Astrocyte (in vitro differentiated cells and primary cell): ENCODE data around the gene PPP1R12C. TPM values are rescaled to one million over a fixed set of nuclear protein-coding genes. Genes with fewer than 3 reads are reported as not detected.
A peak's percentile ranks its signal among the peaks of the same experiment; 100 is the strongest.

ENCODE experiments used
- DNase-seq: peaks from one replicate; pipeline ENCODE4 v3.0.0-alpha.2; 2010; ENCODE audit warnings: low read depth
- FAIRE-seq: peaks from 2 replicates; lab custom pipeline; 2011; peaks lifted over from hg19 to GRCh38; lab: Jason Lieb, UNC
- H2AFZ ChIP-seq: 2 replicates; pipeline ENCODE4 v1.6.0; 2012; ENCODE audit warnings: low read depth, low read length, inconsistent platforms
- H3K27ac ChIP-seq: 2 replicates; pipeline ENCODE4 v1.5.1; 2011; ENCODE audit warnings: low read depth, low read length, inconsistent platforms
- H3K27me3 ChIP-seq: 2 replicates; pipeline ENCODE4 v1.6.0; 2011; ENCODE audit warnings: low read length, inconsistent platforms; ENCODE audit not compliant: insufficient read depth
- H3K36me3 ChIP-seq: 2 replicates; pipeline ENCODE4 v1.5.1; 2011; ENCODE audit warnings: low read length, inconsistent platforms; ENCODE audit not compliant: insufficient read depth
- H3K4me1 ChIP-seq: 2 replicates; pipeline ENCODE4 v1.5.1; 2011; ENCODE audit warnings: low read length, inconsistent platforms; ENCODE audit not compliant: insufficient read depth
- H3K4me2 ChIP-seq: 2 replicates; pipeline ENCODE4 v1.6.0; 2012; ENCODE audit warnings: low read length, inconsistent platforms
- H3K4me3 ChIP-seq: 2 replicates; pipeline ENCODE4 v1.5.1; 2011; ENCODE audit warnings: low read depth, mild to moderate bottlenecking, low read length, inconsistent platforms; ENCODE audit not compliant: insufficient read depth
- H3K79me2 ChIP-seq: 2 replicates; pipeline ENCODE4 v1.6.0; 2012; ENCODE audit warnings: mild to moderate bottlenecking, low read length, inconsistent platforms; ENCODE audit not compliant: insufficient read depth
- H3K9ac ChIP-seq: 2 replicates; pipeline ENCODE4 v1.6.0; 2012; ENCODE audit warnings: mild to moderate bottlenecking, low read length, inconsistent platforms
- H3K9me3 ChIP-seq: 2 replicates; pipeline ENCODE4 v1.5.1; 2012; ENCODE audit warnings: low read depth, mild to moderate bottlenecking, low read length, inconsistent platforms; ENCODE audit not compliant: insufficient read depth
- H4K20me1 ChIP-seq: 2 replicates; pipeline ENCODE4 v1.6.0; 2012; ENCODE audit warnings: low read length, inconsistent platforms; ENCODE audit not compliant: insufficient read depth
- H3K27ac Mint-ChIP-seq: one replicate; pipeline ENCODE4 v1.8.0; 2021; ENCODE audit warnings: mild to moderate bottlenecking, mixed read lengths; ENCODE audit not compliant: unreplicated experiment
- H3K27me3 Mint-ChIP-seq: one replicate; pipeline ENCODE4 v1.8.0; 2021; ENCODE audit warnings: low read depth, mixed read lengths; ENCODE audit not compliant: unreplicated experiment
- H3K36me3 Mint-ChIP-seq: one replicate; pipeline ENCODE4 v1.8.0; 2021; ENCODE audit warnings: low read depth, mixed read lengths; ENCODE audit not compliant: unreplicated experiment
- H3K4me1 Mint-ChIP-seq: one replicate; pipeline ENCODE4 v1.8.0; 2021; ENCODE audit warnings: low read depth, mixed read lengths; ENCODE audit not compliant: unreplicated experiment
- H3K4me3 Mint-ChIP-seq: one replicate; pipeline ENCODE4 v1.8.0; 2021; ENCODE audit warnings: mild to moderate bottlenecking, moderate library complexity, mixed read lengths; ENCODE audit not compliant: unreplicated experiment
- H3K9me3 Mint-ChIP-seq: one replicate; pipeline ENCODE4 v1.8.0; 2021; ENCODE audit warnings: mild to moderate bottlenecking, mixed read lengths; ENCODE audit not compliant: unreplicated experiment
- CTCF ChIP-seq: IDR thresholded peaks from 2 replicates; pipeline ENCODE4 v1.5.1; 2011; ENCODE audit warnings: low read depth, mild to moderate bottlenecking, inconsistent platforms, low read length, moderate library complexity; ENCODE audit not compliant: insufficient read depth
- EZH2 ChIP-seq: IDR thresholded peaks from 2 replicates; pipeline ENCODE4 v1.6.1; 2012; ENCODE audit warnings: mild to moderate bottlenecking, low read length, inconsistent platforms; ENCODE audit not compliant: insufficient read depth
- total RNA-seq: library from RNA; stranded (reverse); gene quantifications from 2 replicates; pipeline ENCODE4 v1.2.1, GENCODE V29; 2021

PPP1R12C gene
- total RNA-seq, 1 donor from 2014 or later, result 86.2 TPM

DNA sequence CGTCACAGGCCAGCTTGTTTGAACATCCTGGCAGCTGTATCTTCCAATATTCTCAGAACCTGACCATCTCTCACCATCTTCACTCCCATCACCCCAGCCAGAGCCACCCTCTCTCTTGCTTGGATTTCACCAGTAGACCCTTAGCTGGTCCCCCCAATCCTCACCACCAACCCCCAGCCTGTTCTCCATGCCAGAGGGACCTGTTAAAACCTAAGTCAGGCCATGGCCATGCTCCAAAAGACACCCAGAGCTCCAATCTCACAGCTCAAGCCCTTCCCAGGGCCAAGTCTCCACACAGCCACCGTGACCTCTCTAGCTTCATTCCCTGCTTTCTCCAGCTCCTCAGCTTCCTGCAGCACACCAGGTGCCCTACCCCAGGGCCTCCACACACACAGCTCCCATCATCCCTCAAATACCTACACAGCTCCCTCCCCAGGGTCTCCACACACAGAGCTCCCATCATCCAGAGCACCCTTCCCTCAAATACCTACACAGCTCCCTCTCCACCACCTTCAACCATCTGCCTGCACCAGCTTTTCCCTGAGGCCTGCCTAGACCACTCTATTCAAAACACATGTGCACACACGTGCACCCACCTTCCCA is 28.0 kb downstream of the PPP1R12C start:
- Histone ChIP-seq H3K4me1 (peaks cover 19% of the 10 kb centered on the region), H4K20me1 (peaks cover 37% of the 10 kb centered on the region), H3K4me3 (no peak overlapping the region), H3K36me3 (no peaks in the 10 kb centered on the region), H3K27me3 (peaks cover 15% of the 10 kb centered on the region), H3K9ac (no peak overlapping the region), H3K9me3 (no peaks in the 10 kb centered on the region), H3K4me2 (no peak overlapping the region), H2AFZ (no peak overlapping the region), H3K79me2 (no peaks in the 10 kb centered on the region), H3K27ac (no peak overlapping the region)
- Mint-ChIP-seq H3K4me3 (peak overlapping the region; percentile 46), H3K9me3 (no peaks in the 10 kb centered on the region), H3K36me3 (peaks cover 3% of the 10 kb centered on the region), H3K27me3 (peaks cover 13% of the 10 kb centered on the region), H3K4me1 (peaks cover 14% of the 10 kb centered on the region), H3K27ac (no peak overlapping the region)
- TF ChIP-seq EZH2, result no peak
- TF ChIP-seq CTCF, result no peak
- FAIRE-seq (no peak), DNase-seq (no peak)

DNA sequence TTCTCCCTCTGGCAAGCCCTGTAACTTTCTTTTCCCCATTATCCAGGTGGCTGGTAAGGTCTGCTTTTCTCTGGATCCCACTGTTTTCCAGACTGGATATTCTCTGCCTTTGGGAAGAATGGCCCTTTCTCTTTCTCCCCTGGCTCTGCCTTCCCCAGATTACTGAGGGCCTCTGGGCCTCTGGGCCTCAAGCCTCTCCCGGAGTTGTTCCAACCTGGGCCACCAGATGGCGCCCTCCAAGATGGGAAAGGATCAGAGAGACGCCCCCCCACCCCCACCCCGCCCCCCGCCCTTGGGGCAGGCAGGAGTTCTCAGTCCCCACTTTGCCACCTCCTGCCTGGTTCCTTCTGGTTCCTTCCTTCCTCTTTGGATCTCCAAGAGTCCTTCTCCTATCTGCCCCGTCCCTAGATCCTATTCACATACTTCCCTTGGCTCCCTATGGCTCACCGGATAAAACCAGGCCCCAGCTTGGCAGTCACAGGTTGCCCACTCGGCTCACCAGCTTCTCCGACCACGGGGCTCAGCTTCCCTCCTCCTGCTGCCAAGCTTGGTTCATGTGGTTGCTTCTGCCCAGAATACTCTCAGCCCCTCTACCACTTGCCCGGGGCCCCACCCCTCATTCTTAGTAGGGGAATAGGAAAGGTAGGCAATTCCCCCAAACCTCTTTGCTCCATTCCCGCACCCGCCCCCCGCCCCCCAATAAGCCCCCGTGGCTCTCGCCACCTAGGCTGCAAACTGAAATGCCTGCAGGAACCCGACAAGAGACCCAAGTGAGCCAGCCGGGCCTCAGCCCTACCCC is 28.7 kb downstream of the PPP1R12C start:
- Histone ChIP-seq H3K4me1 (peaks cover 19% of the 10 kb centered on the region), H2AFZ (no peak overlapping the region), H3K36me3 (no peaks in the 10 kb centered on the region), H3K27me3 (peaks cover 22% of the 10 kb centered on the region), H3K27ac (no peak overlapping the region), H3K4me2 (peak overlapping the region; percentile 91), H3K79me2 (no peaks in the 10 kb centered on the region), H3K9me3 (no peaks in the 10 kb centered on the region), H3K4me3 (no peak overlapping the region), H3K9ac (peak overlapping the region; percentile 48), H4K20me1 (peaks cover 37% of the 10 kb centered on the region)
- peak; percentile 41 for TF ChIP-seq CTCF
- TF ChIP-seq EZH2, result no peak
- Mint-ChIP-seq H3K27me3 (peaks cover 18% of the 10 kb centered on the region), H3K9me3 (no peaks in the 10 kb centered on the region), H3K36me3 (peaks cover 6% of the 10 kb centered on the region), H3K27ac (peak overlapping the region; percentile 87), H3K4me1 (peaks cover 14% of the 10 kb centered on the region), H3K4me3 (peak overlapping the region; percentile 82)
- FAIRE-seq, result no peak
- no peak for DNase-seq
